ENCODE measurements around the gene KLHL29. TPM values are rescaled to one million over a fixed set of nuclear protein-coding genes. Genes with fewer than 3 reads are reported as not detected.

The KLHL29 gene
- total RNA-seq, 1 donor from 2014 or later: 17.5 TPM

- Mint-ChIP-seq H3K27ac (ENCODE audit: unreplicated experiment) (no peak overlapping the region), H3K27me3 (ENCODE audit: unreplicated experiment) (peaks cover 11% of the 10 kb centered on the region), H3K4me1 (ENCODE audit: unreplicated experiment) (peaks cover 4% of the 10 kb centered on the region), H3K4me3 (ENCODE audit: unreplicated experiment) (no peak overlapping the region), H3K9me3 (ENCODE audit: unreplicated experiment) (no peaks in the 10 kb centered on the region), H3K36me3 (ENCODE audit: low read depth, unreplicated experiment) (peaks cover 44% of the 10 kb centered on the region)
- TF ChIP-seq CTCF (IDR thresholded peaks at IDR 0.05; ENCODE audit: unreplicated experiment): no peak
- DNase-seq (ENCODE audit: low spot score): no peak
Measured at GRCh38 chr2:23703583-23704385, 318.8 kb downstream of the KLHL29 start.

- Mint-ChIP-seq H3K9me3 (ENCODE audit: unreplicated experiment) (no peaks in the 10 kb centered on the region), H3K4me3 (ENCODE audit: unreplicated experiment) (peak overlapping the region; percentile 10), H3K4me1 (ENCODE audit: unreplicated experiment) (no peaks in the 10 kb centered on the region), H3K27ac (ENCODE audit: unreplicated experiment) (no peak overlapping the region), H3K27me3 (ENCODE audit: unreplicated experiment) (peaks cover 11% of the 10 kb centered on the region), H3K36me3 (ENCODE audit: low read depth, unreplicated experiment) (peaks cover 27% of the 10 kb centered on the region)
- no peak for TF ChIP-seq CTCF (IDR thresholded peaks at IDR 0.05; ENCODE audit: unreplicated experiment)
- no peak for DNase-seq (ENCODE audit: low spot score)
Measured at GRCh38 chr2:23705771-23706612, 321.0 kb downstream of the KLHL29 start.

- Mint-ChIP-seq H3K9me3 (ENCODE audit: unreplicated experiment) (no peaks in the 10 kb centered on the region), H3K4me3 (ENCODE audit: unreplicated experiment) (no peak overlapping the region), H3K27ac (ENCODE audit: unreplicated experiment) (no peak overlapping the region), H3K27me3 (ENCODE audit: unreplicated experiment) (peaks cover 11% of the 10 kb centered on the region), H3K4me1 (ENCODE audit: unreplicated experiment) (no peaks in the 10 kb centered on the region), H3K36me3 (ENCODE audit: low read depth, unreplicated experiment) (peaks cover 23% of the 10 kb centered on the region)
- no peak for DNase-seq (ENCODE audit: low spot score)
- no peak for TF ChIP-seq CTCF (IDR thresholded peaks at IDR 0.05; ENCODE audit: unreplicated experiment)
Measured at GRCh38 chr2:23706613-23707078, 321.7 kb downstream of the KLHL29 start.

GRCh38 chr2:23707096-23707495 lies 322.1 kb downstream of the KLHL29 start:
- H3K9me3 Mint-ChIP-seq (ENCODE audit: unreplicated experiment): no peaks in the 10 kb centered on the region
- TF ChIP-seq CTCF (IDR thresholded peaks at IDR 0.05; ENCODE audit: unreplicated experiment): no peak
- H3K27me3 Mint-ChIP-seq (ENCODE audit: unreplicated experiment): peaks cover 11% of the 10 kb centered on the region
- no peaks in the 10 kb centered on the region for H3K4me1 Mint-ChIP-seq (ENCODE audit: unreplicated experiment)
- H3K27ac Mint-ChIP-seq (ENCODE audit: unreplicated experiment): no peak overlapping the region
- DNase-seq (ENCODE audit: low spot score): no peak
- H3K4me3 Mint-ChIP-seq (ENCODE audit: unreplicated experiment): no peak overlapping the region
- H3K36me3 Mint-ChIP-seq (ENCODE audit: low read depth, unreplicated experiment): peaks cover 22% of the 10 kb centered on the region

All from endothelial cell (in vitro differentiated cells).